Osteocyte (in vitro differentiated cells): ENCODE data around the gene ATP6V0A4. TPM values are rescaled to one million over a fixed set of nuclear protein-coding genes. Genes with fewer than 3 reads are reported as not detected.

Experiments used
- DNase-seq: peaks from one replicate; pipeline ENCODE4 v3.0.0; 2021; ENCODE audit warnings: mixed read lengths; ENCODE audit not compliant: unreplicated experiment; ENCODE audit errors: extremely low spot score
- H3K27ac Mint-ChIP-seq: one replicate; pipeline ENCODE4 v1.8.0; 2021; ENCODE audit warnings: mild to moderate bottlenecking, mixed read lengths; ENCODE audit not compliant: unreplicated experiment
- H3K27me3 Mint-ChIP-seq: one replicate; pipeline ENCODE4 v1.8.0; 2021; ENCODE audit warnings: mixed read lengths; ENCODE audit not compliant: unreplicated experiment
- H3K36me3 Mint-ChIP-seq: one replicate; pipeline ENCODE4 v1.8.0; 2021; ENCODE audit warnings: mixed read lengths; ENCODE audit not compliant: unreplicated experiment
- H3K4me1 Mint-ChIP-seq: one replicate; pipeline ENCODE4 v1.8.0; 2021; ENCODE audit warnings: mixed read lengths; ENCODE audit not compliant: unreplicated experiment
- H3K4me3 Mint-ChIP-seq: one replicate; pipeline ENCODE4 v1.8.0; 2021; ENCODE audit warnings: mild to moderate bottlenecking, moderate library complexity, mixed read lengths; ENCODE audit not compliant: unreplicated experiment
- H3K9me3 Mint-ChIP-seq: one replicate; pipeline ENCODE4 v1.8.0; 2021; ENCODE audit warnings: mixed read lengths; ENCODE audit not compliant: unreplicated experiment
- long read RNA-seq: library from polyadenylated mRNA; unstranded; transcript quantifications from one replicate; pipeline ENCODE4 v2.0.0, GENCODE V29; 2021
- total RNA-seq: library from RNA; stranded (reverse); gene quantifications from 2 replicates; pipeline ENCODE4 v1.2.1, GENCODE V29; 2021
- TF ChIP-seq, protein P1 (sequence below): fragments of 200-600 bp; sonication (generic); IDR thresholded peaks from 2 replicates; pipeline ENCODE4 v1.5.0; 2021; ENCODE audit warnings: antibody characterized with exemption, mild to moderate bottlenecking, moderate library complexity

Gene ATP6V0A4
- 0.64 and 0.65 TPM in 2 replicates for total RNA-seq
- long read RNA-seq, partial matches to known transcripts, result 5 of 7 reads
- long read RNA-seq, other reads (novel, unspliced or antisense), result 2 of 7 reads

DNA sequence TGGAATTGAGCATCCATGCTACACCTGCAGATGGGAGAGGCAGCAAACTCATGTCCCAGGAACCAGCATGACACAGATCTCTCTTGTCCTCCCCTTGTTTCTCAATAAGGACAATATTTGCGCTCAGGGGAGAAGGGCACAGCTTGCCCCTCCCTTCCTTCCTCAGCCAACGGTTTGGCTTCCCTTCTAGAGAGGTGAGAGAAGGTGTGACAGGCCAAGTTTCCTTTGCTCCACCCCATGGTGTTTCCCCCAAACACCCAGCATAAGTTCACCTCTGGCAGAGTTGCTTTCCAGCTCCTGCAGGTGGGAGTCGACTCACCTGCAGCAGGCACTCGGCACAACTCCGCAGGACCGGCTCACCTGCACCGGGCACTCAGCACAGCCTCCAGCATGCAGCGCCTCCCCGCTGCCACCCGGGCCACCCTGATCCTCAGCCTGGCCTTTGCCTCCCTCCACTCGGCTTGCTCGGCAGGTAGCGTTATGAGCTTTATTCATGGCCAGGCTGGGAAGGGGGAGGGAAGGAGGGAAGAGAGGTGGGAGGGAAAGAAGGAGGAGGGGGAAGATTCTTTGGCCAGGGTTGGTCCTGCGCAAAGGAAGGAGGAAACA is at the start of gene ATP6V0A4, which contains the start of gene TMEM213:
Gene ATP6V0A4 (minus strand): TSS at position 482 of the 606 bp plus-strand sequence. CDS start 26,949 bp downstream, outside the sequence.
Gene TMEM213 (plus strand): TSS at position 280 of the 606 bp plus-strand sequence. CDS start 111 bp downstream, at position 391.
- Mint-ChIP-seq H3K27me3 (peaks cover 35% of the 10 kb centered on the region), H3K4me1 (no peaks in the 10 kb centered on the region), H3K27ac (no peak within 1 kb of the TSS), H3K4me3 (no peak within 1 kb of the TSS), H3K9me3 (no peaks in the 10 kb centered on the region), H3K36me3 (no peaks in the 10 kb centered on the region)
- no peak for DNase-seq
- TF ChIP-seq, protein P1, sequence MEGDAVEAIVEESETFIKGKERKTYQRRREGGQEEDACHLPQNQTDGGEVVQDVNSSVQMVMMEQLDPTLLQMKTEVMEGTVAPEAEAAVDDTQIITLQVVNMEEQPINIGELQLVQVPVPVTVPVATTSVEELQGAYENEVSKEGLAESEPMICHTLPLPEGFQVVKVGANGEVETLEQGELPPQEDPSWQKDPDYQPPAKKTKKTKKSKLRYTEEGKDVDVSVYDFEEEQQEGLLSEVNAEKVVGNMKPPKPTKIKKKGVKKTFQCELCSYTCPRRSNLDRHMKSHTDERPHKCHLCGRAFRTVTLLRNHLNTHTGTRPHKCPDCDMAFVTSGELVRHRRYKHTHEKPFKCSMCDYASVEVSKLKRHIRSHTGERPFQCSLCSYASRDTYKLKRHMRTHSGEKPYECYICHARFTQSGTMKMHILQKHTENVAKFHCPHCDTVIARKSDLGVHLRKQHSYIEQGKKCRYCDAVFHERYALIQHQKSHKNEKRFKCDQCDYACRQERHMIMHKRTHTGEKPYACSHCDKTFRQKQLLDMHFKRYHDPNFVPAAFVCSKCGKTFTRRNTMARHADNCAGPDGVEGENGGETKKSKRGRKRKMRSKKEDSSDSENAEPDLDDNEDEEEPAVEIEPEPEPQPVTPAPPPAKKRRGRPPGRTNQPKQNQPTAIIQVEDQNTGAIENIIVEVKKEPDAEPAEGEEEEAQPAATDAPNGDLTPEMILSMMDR, result no peak

DNA sequence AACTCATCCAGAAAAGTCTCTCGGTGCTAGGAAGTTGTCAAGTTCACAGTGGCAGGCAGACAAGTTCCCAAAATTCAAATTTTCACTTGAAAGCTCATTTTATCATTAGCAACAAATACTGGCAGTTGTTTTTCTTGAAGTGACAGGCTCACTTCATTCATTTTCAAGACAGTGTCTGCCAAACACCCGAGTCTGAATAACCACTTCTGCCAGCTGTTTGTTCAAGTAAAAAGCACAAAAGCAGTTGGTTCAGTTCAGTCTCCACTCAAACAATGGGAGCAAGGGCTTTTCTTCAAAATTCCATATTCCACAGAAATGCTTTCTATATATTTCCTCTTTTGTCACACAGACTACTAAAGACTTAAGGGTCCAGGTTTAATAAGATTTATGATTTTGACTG is 47.7 kb upstream of the ATP6V0A4 start:
- peaks cover 27% of the 10 kb centered on the region for H3K4me1 Mint-ChIP-seq
- H3K36me3 Mint-ChIP-seq, result peaks cover 7% of the 10 kb centered on the region
- no peaks in the 10 kb centered on the region for H3K27me3 Mint-ChIP-seq
- TF ChIP-seq, protein P1, result no peak
- no peaks in the 10 kb centered on the region for H3K9me3 Mint-ChIP-seq
- H3K27ac Mint-ChIP-seq, result no peak overlapping the region
- H3K4me3 Mint-ChIP-seq, result no peak overlapping the region
- no peak for DNase-seq

DNA sequence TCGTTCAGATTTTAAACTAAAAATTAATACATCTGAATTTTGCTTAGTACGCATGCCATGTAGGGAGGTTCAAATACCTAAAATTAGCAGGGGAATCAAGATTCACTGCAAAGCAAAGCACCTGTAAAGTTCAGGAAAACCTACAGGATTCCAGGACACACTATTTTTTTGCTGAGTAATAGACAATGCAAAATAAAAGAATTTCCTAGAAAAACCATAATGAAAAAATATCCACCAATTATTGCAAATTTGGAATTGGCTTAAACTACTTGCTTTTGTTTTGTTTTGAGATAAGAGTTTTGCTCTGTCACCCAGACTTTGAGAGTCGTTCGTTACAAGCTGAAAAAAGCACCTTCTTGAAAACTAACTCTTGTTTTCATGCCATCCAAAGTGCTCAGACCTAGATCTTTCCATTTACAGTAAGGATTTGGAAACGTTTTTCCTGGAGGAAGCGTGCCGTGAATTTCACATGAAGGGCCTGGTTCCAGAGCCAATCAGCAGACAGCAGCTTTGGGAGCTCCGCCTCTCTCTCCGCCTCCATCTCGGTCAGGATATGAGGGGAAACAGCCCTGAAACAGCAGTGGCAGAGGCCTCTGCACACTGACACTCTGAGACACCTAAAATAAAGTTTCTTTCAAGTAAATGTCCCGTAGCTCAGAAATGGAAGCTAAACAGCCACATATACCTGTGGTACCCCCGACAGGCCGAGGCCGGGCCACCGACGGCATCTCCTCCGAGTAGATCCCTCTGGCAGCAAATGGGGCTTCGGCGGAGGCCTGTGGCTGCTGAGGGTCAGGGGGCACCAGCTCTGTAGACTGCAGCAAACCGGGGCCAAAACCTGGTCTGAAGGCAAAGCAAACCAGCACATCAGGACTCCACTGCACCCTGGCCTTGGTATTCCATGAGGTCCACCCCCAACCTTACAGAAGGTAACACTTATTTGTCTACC is 45.9 kb upstream of the ATP6V0A4 start:
- H3K9me3 Mint-ChIP-seq, result no peaks in the 10 kb centered on the region
- peaks cover 25% of the 10 kb centered on the region for H3K4me1 Mint-ChIP-seq
- H3K4me3 Mint-ChIP-seq, result no peak overlapping the region
- no peaks in the 10 kb centered on the region for H3K27me3 Mint-ChIP-seq
- DNase-seq, result no peak
- H3K36me3 Mint-ChIP-seq, result peaks cover 6% of the 10 kb centered on the region
- TF ChIP-seq, protein P1, result no peak
- no peak overlapping the region for H3K27ac Mint-ChIP-seq

DNA sequence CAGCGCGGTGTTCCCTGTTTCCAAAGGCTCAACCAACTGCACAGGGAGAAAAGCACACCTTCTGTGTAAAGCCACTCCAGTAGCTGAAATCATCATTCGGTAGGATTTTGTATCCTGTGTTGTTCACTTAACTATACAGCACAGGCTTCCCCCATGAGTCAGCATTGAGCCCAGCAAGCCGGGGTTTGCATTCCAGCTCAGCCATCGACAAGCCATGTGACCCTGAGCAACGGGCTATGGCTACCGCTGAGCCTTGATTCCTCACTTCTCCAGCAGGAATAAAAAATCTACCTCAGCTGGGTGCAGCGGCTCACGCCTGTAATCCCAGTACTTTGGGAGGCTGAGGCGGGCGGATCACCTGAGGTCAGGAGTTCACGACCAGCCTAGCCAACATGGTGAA is 44.1 kb upstream of the ATP6V0A4 start:
- H3K27me3 Mint-ChIP-seq, result no peaks in the 10 kb centered on the region
- no peaks in the 10 kb centered on the region for H3K9me3 Mint-ChIP-seq
- H3K4me3 Mint-ChIP-seq, result no peak overlapping the region
- no peak for DNase-seq
- H3K27ac Mint-ChIP-seq, result no peak overlapping the region
- peaks cover 9% of the 10 kb centered on the region for H3K36me3 Mint-ChIP-seq
- TF ChIP-seq, protein P1, result no peak
- peaks cover 17% of the 10 kb centered on the region for H3K4me1 Mint-ChIP-seq

DNA sequence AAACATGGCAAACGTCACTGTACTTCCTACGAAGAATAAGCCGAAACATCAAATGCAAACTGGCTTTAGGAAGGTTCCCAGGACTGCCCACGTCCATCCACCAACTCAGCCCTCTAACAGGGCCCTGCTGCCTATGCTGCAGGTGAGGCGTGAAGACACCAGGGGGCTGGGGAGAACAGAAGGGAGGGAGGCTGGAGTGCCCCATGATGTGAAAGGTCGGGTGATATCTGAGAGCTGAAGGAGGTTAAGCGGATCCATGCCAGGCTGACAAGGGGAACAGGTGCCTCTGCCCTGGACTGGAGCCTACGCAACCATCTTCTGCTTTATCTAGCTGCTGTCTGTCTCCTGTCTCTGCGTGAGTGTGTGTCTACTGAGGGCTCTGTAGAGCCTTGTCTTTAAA is 40.2 kb upstream of the ATP6V0A4 start:
- TF ChIP-seq, protein P1, result no peak
- DNase-seq, result no peak
- Mint-ChIP-seq H3K36me3 (peaks cover 18% of the 10 kb centered on the region), H3K4me1 (peaks cover 10% of the 10 kb centered on the region), H3K27me3 (no peaks in the 10 kb centered on the region), H3K27ac (no peak overlapping the region), H3K9me3 (no peaks in the 10 kb centered on the region), H3K4me3 (no peak overlapping the region)
